Vagina (tissue), 2 donors: Measurements from ENCODE around the gene OR8B12.

Experiments used
- CTCF ChIP-seq, 3 experiments: fragments of 450-650 bp in 2 of 3; fragments of 200-600 bp in 1 of 3; sonication (generic) in 1 of 3; IDR thresholded peaks; one replicate each; pipeline ENCODE4 v1.5.1; 2017 to 2019; ENCODE audit warnings: antibody characterized with exemption in 3 of 3, mild to moderate bottlenecking in 2 of 3, moderate library complexity in 2 of 3
- POLR2A ChIP-seq, 2 donors: fragments of 450-650 bp; IDR thresholded peaks; one replicate each; pipeline ENCODE4 v1.6.1; 2017; ENCODE audit warnings: antibody characterized with exemption in 2 of 2, mild to moderate bottlenecking in 2 of 2, moderate library complexity in 2 of 2

- TF ChIP-seq POLR2A (IDR thresholded peaks at IDR 0.05) (no peak), CTCF (IDR thresholded peaks at IDR 0.05) (peak in 1 of 3 experiments; percentile 21)
Observed at GRCh38 chr11:124586238-124586860, 42.9 kb upstream of the OR8B12 start.
